GM18505 (cell line): ENCODE measurements around the gene SSBP4.
A peak's percentile ranks its signal among the peaks of the same experiment; 100 is the strongest.

Experiments
- ATAC-seq: cut with Tn5 transposase; IDR thresholded peaks from one replicate; pipeline ENCODE4 v1.9.1; 2021; ENCODE audit not compliant: unreplicated experiment
- POLR2A ChIP-seq: IDR thresholded peaks from 4 replicates; pipeline ENCODE4 v1.6.1; 2011; ENCODE audit warnings: borderline replicate concordance; ENCODE audit not compliant: insufficient read depth, insufficient read length; ENCODE audit errors: extremely low read depth

SSBP4 gene

GRCh38 chr19:18420930-18421329, 1.7 kb downstream of the SSBP4 start:
- ATAC-seq, result no peak
- no peak for TF ChIP-seq POLR2A

- no peak for TF ChIP-seq POLR2A
Measured at GRCh38 chr19:18421371-18421959, 2.3 kb downstream of the SSBP4 start.

GRCh38 chr19:18422530-18423191, 3.5 kb downstream of the SSBP4 start:
- no peak for ATAC-seq
- no peak for TF ChIP-seq POLR2A

More at GRCh38 chr19:18421371-18421959, 2.3 kb downstream of the SSBP4 start:
- ATAC-seq, result no peak

- TF ChIP-seq POLR2A, result no peak
- no peak for ATAC-seq
Measured at GRCh38 chr19:18423258-18424020, 4.2 kb downstream of the SSBP4 start.

- no peak for TF ChIP-seq POLR2A
- no peak for ATAC-seq
Measured at GRCh38 chr19:18424122-18424889, 5.1 kb downstream of the SSBP4 start.

- no peak for ATAC-seq
- TF ChIP-seq POLR2A, result no peak
Measured at GRCh38 chr19:18424890-18425514, 5.8 kb downstream of the SSBP4 start.

GRCh38 chr19:18425515-18426415, 6.6 kb downstream of the SSBP4 start:
- no peak for ATAC-seq
- TF ChIP-seq POLR2A, result no peak

- ATAC-seq, result no peak
- TF ChIP-seq POLR2A, result no peak
Measured at GRCh38 chr19:18426416-18426767, 7.2 kb downstream of the SSBP4 start.

- TF ChIP-seq POLR2A, result no peak
- ATAC-seq, result no peak
Measured at GRCh38 chr19:18427080-18427742, 8.0 kb downstream of the SSBP4 start.

- TF ChIP-seq POLR2A, result no peak
- ATAC-seq, result no peak
Measured at GRCh38 chr19:18427743-18428113, 8.5 kb downstream of the SSBP4 start.

- ATAC-seq, result no peak
- no peak for TF ChIP-seq POLR2A
Measured at GRCh38 chr19:18428173-18428786, 9.1 kb downstream of the SSBP4 start.

- peak; percentile 58 for ATAC-seq
- no peak for TF ChIP-seq POLR2A
Measured at GRCh38 chr19:18428787-18429674, 9.8 kb downstream of the SSBP4 start.
